Measurements from ENCODE around the gene SLC6A18. TPM values are rescaled to one million over a fixed set of nuclear protein-coding genes. Genes with fewer than 3 reads are reported as not detected.

SLC6A18 gene, protein sequence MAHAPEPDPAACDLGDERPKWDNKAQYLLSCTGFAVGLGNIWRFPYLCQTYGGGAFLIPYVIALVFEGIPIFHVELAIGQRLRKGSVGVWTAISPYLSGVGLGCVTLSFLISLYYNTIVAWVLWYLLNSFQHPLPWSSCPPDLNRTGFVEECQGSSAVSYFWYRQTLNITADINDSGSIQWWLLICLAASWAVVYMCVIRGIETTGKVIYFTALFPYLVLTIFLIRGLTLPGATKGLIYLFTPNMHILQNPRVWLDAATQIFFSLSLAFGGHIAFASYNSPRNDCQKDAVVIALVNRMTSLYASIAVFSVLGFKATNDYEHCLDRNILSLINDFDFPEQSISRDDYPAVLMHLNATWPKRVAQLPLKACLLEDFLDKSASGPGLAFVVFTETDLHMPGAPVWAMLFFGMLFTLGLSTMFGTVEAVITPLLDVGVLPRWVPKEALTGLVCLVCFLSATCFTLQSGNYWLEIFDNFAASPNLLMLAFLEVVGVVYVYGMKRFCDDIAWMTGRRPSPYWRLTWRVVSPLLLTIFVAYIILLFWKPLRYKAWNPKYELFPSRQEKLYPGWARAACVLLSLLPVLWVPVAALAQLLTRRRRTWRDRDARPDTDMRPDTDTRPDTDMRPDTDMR
- under 1 TPM in 1 of 8 experiments, not detected in 7; 0.14 TPM for total RNA-seq

- WGBS, 10 experiments: 8 to 80% (median 35%) methylated on average over 1 to 6 of the region's 11 CpGs; no CpG with 5 or more reads in 2 of the 10 experiments
- in situ Hi-C loops (cut with MboI; ENCODE audit: low pct_unique_long_range_greater_than_20kb in 2 of 9, low sequenced_read_pairs in 9 of 9, unreplicated experiment in 9 of 9): no loop called here
- Histone ChIP-seq H3K4me1 (replicated peaks in 1 of 2) (peaks cover 4 to 11% of the 10 kb centered on the region in 2 donors), H3K27ac (no peak within 1 kb of the TSS), H3K4me3 (no peak within 1 kb of the TSS)
- no peak for ATAC-seq (replicated peaks in 6 of 8)
These were observed at the start of gene SLC6A18 for GRCh38 chr5:1225081-1225480. Gene SLC6A18, plus strand, starts transcription at chr5:1225381. Its CDS starts 97 bp downstream, at chr5:1225478.

GRCh38 chr5:1175801-1176472 is 49.2 kb upstream of the SLC6A18 start:
- H3K4me3 ChIP-seq: no peak overlapping the region
- in situ Hi-C loops (cut with MboI; ENCODE audit: low pct_unique_long_range_greater_than_20kb in 2 of 9, low sequenced_read_pairs in 9 of 9, unreplicated experiment in 9 of 9): loop anchor here in 1 of 9 experiments (25.0 kb wide), 1 partner anchor 461 kb away; no protein-coding TSS in a partner anchor
- 51 to 100% (median 78%) methylated on average over 1 to 7 of the region's 26 CpGs; no CpG with 5 or more reads in 5 of the 10 experiments for WGBS, 10 experiments
- no peak overlapping the region for H3K27ac ChIP-seq
- H3K4me1 ChIP-seq (replicated peaks in 1 of 2): peaks cover 0 to under 1% of the 10 kb centered on the region in 2 donors
- ATAC-seq (replicated peaks in 6 of 8): no peak

- peaks cover 0 to 3% of the 10 kb centered on the region in 2 donors for H3K4me1 ChIP-seq (replicated peaks in 1 of 2)
- WGBS, 10 experiments: 40 to 100% (median 80%) methylated on average over 1 to 22 of the region's 42 CpGs; no CpG with 5 or more reads in 2 of the 10 experiments
- no peak overlapping the region for H3K4me3 ChIP-seq
- no peak overlapping the region for H3K27ac ChIP-seq
- ATAC-seq (replicated peaks in 6 of 8): peak in 3 of 8 experiments; percentile 25 to 47 (median 47)
- in situ Hi-C loops (cut with MboI; ENCODE audit: low pct_unique_long_range_greater_than_20kb in 2 of 9, low sequenced_read_pairs in 9 of 9, unreplicated experiment in 9 of 9): loop anchor here in 1 of 9 experiments (25.0 kb wide), 1 partner anchor 461 kb away; no protein-coding TSS in a partner anchor
These were observed 48.4 kb upstream of the SLC6A18 start for GRCh38 chr5:1176473-1177391.

- H3K4me1 ChIP-seq (replicated peaks in 1 of 2): peaks cover 7 to 12% of the 10 kb centered on the region in 2 donors
- no peak for ATAC-seq (replicated peaks in 6 of 8)
- no peak overlapping the region for H3K4me3 ChIP-seq
- WGBS, 10 experiments: 93 to 100% (median 100%) methylated on average over 1 to 5 of the region's 30 CpGs; no CpG with 5 or more reads in 7 of the 10 experiments
- H3K27ac ChIP-seq: no peak overlapping the region
- in situ Hi-C loops (cut with MboI; ENCODE audit: low pct_unique_long_range_greater_than_20kb in 2 of 9, low sequenced_read_pairs in 9 of 9, unreplicated experiment in 9 of 9): loop anchor here in 1 of 9 experiments (25.0 kb wide), 1 partner anchor 459 kb away; no protein-coding TSS in a partner anchor
These were observed 47.2 kb upstream of the SLC6A18 start for GRCh38 chr5:1177826-1178528.

GRCh38 chr5:1178529-1179382 is 46.4 kb upstream of the SLC6A18 start:
- no peak for ATAC-seq (replicated peaks in 6 of 8)
- WGBS, 10 experiments: 0 to 90% methylated on average over 1 to 2 of the region's 34 CpGs; no CpG with 5 or more reads in 8 of the 10 experiments
- H3K4me1 ChIP-seq (replicated peaks in 1 of 2): peaks cover 15 to 19% of the 10 kb centered on the region in 2 donors
- in situ Hi-C loops (cut with MboI; ENCODE audit: low pct_unique_long_range_greater_than_20kb in 2 of 9, low sequenced_read_pairs in 9 of 9, unreplicated experiment in 9 of 9): loop anchor here in 1 of 9 experiments (25.0 kb wide), 1 partner anchor 459 kb away; no protein-coding TSS in a partner anchor
- H3K27ac ChIP-seq: no peak overlapping the region
- no peak overlapping the region for H3K4me3 ChIP-seq

- in situ Hi-C loops (cut with MboI; ENCODE audit: low pct_unique_long_range_greater_than_20kb in 2 of 9, low sequenced_read_pairs in 9 of 9, unreplicated experiment in 9 of 9): loop anchor here in 1 of 9 experiments (25.0 kb wide), 1 partner anchor 458 kb away; no protein-coding TSS in a partner anchor
- Histone ChIP-seq H3K27ac (no peak overlapping the region), H3K4me3 (no peak overlapping the region), H3K4me1 (replicated peaks in 1 of 2) (peaks cover 17 to 23% of the 10 kb centered on the region in 2 donors)
- no CpG with 5 or more reads among the region's 9 CpGs for WGBS, 10 experiments
- no peak for ATAC-seq (replicated peaks in 6 of 8)
These were observed 45.8 kb upstream of the SLC6A18 start for GRCh38 chr5:1179383-1179715.

- no CpG with 5 or more reads among the region's 20 CpGs for WGBS, 10 experiments
- H3K4me1 ChIP-seq (replicated peaks in 1 of 2): peaks cover 17 to 23% of the 10 kb centered on the region in 2 donors
- no peak for ATAC-seq (replicated peaks in 6 of 8)
- in situ Hi-C loops (cut with MboI; ENCODE audit: low pct_unique_long_range_greater_than_20kb in 2 of 9, low sequenced_read_pairs in 9 of 9, unreplicated experiment in 9 of 9): loop anchor here in 1 of 9 experiments (25.0 kb wide), 1 partner anchor 457 kb away; no protein-coding TSS in a partner anchor
- no peak overlapping the region for H3K4me3 ChIP-seq
- no peak overlapping the region for H3K27ac ChIP-seq
These were observed 45.1 kb upstream of the SLC6A18 start for GRCh38 chr5:1180096-1180495.

DNA sequence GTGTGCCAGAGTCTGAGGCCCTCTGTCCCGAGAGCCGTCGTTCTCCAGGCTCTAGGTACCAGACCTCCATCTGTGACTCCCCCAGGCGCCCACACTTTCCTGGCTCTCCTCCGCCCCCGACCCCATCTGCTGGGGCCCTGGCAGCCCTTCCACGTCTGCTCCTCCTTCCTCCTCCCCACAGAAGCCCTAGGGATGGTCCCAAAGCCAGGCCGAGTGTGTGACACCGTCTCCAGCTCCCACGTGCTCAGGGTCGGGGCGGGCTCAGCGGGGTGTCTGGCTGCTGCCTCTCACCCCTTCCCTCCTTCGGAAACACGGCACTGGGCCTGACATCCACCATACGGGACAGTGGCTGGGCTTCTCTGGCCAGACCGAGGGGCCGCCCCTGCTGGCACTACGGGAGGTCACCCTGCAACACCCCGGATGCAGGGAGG is 44.3 kb upstream of the SLC6A18 start:
- H3K4me1 ChIP-seq (replicated peaks in 1 of 2): peaks cover 21 to 24% of the 10 kb centered on the region in 2 donors
- H3K27ac ChIP-seq: no peak overlapping the region
- in situ Hi-C loops (cut with MboI; ENCODE audit: low pct_unique_long_range_greater_than_20kb in 2 of 9, low sequenced_read_pairs in 9 of 9, unreplicated experiment in 9 of 9): loop anchor here in 1 of 9 experiments (25.0 kb wide), 1 partner anchor 456 kb away; no protein-coding TSS in a partner anchor
- 0 to 80% (median 60%) methylated on average over 1 to 2 of the region's 20 CpGs; no CpG with 5 or more reads in 7 of the 10 experiments for WGBS, 10 experiments
- ATAC-seq (replicated peaks in 6 of 8): no peak
- no peak overlapping the region for H3K4me3 ChIP-seq

DNA sequence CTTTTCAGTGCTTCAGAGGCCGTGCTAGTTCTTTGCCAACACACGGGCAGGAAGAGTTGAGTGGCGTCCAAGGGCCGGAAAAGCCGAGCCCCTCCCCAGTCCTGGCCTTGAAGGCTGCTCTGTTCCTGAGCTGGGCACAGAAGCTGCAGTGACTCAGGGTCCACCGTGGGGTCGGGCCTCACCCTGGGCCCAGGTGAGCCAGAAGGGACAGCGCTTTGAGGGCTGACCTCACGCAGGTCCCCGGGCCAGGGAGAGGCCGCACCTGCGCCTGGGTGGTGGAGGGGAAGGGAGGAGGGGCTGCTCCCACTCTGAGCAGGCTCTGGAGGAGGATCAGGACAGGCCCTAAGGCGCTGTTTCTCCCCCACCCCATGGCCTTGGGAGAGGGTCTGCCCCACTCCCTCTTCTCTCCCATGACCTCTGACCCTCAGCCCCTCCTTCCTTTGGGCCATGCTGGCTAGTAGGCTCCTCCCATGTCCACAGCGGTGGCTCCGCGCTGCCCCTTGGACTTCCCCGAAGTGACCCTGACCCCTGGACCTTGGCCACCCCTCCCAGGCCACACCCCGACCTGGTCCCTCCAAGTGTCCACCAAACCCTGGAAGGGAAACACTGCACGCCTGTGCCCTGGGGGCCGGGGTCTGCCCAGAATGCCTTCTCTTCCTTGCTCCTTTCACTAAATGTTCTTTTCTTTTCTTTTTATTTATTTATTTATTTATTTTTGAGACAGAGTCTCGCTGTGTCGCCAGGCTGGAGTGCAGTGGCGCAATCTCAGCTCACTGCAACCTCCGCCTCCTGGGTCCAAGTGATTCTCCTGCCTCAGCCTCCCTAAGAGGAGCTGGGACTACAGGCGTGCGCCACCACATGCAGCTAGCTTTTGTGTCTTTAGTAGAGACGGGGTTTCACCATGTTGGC is 43.5 kb upstream of the SLC6A18 start:
- ATAC-seq (replicated peaks in 6 of 8): no peak
- H3K27ac ChIP-seq: no peak overlapping the region
- in situ Hi-C loops (cut with MboI; ENCODE audit: low pct_unique_long_range_greater_than_20kb in 2 of 9, low sequenced_read_pairs in 9 of 9, unreplicated experiment in 9 of 9): loop anchor here in 1 of 9 experiments (25.0 kb wide), 1 partner anchor 456 kb away; no protein-coding TSS in a partner anchor
- WGBS, 10 experiments: 30 to 100% (median 71%) methylated on average over 2 to 12 of the region's 27 CpGs; no CpG with 5 or more reads in 3 of the 10 experiments
- no peak overlapping the region for H3K4me3 ChIP-seq
- peaks cover 22 to 25% of the 10 kb centered on the region in 2 donors for H3K4me1 ChIP-seq (replicated peaks in 1 of 2)

- ATAC-seq (replicated peaks in 6 of 8): no peak
- 100% methylated on average over 2 of the region's 7 CpGs; no CpG with 5 or more reads in 8 of the 10 experiments for WGBS, 10 experiments
- in situ Hi-C loops (cut with MboI; ENCODE audit: low pct_unique_long_range_greater_than_20kb in 2 of 9, low sequenced_read_pairs in 9 of 9, unreplicated experiment in 9 of 9): loop anchor here in 1 of 9 experiments (25.0 kb wide), 1 partner anchor 455 kb away; no protein-coding TSS in a partner anchor
- peak overlapping the region in 1 of 2 donors; percentile 1 for H3K27ac ChIP-seq
- peaks cover 22 to 25% of the 10 kb centered on the region in 2 donors for H3K4me1 ChIP-seq (replicated peaks in 1 of 2)
- H3K4me3 ChIP-seq: no peak overlapping the region
These were observed 42.9 kb upstream of the SLC6A18 start for GRCh38 chr5:1182360-1182632.
